Fibroblast of lung (primary cell): ENCODE data around the gene EXTL2. TPM values are rescaled to one million over a fixed set of nuclear protein-coding genes. Genes with fewer than 3 reads are reported as not detected.

Experiments
- DNase-seq, 2 donors: peaks; one replicate each; pipeline versions ENCODE4 v3.0.0 to v3.0.0-alpha.2; 2010; ENCODE audit warnings: low read depth in 2 of 2
- H2AFZ ChIP-seq: 2 replicates; pipeline ENCODE4 v1.5.1; 2012; ENCODE audit warnings: low read length, control low read depth, inconsistent platforms
- H3K27ac ChIP-seq: 2 replicates; pipeline ENCODE4 v1.5.1; 2011; ENCODE audit warnings: low read length, control low read depth; ENCODE audit not compliant: insufficient read depth
- H3K27me3 ChIP-seq: 2 replicates; pipeline ENCODE4 v1.5.1; 2011; ENCODE audit warnings: mild to moderate bottlenecking, low read length; ENCODE audit not compliant: control insufficient read depth, insufficient read depth
- H3K36me3 ChIP-seq: 2 replicates; pipeline ENCODE4 v1.5.1; 2011; ENCODE audit warnings: low read length; ENCODE audit not compliant: control insufficient read depth, insufficient read depth
- H3K4me1 ChIP-seq: 2 replicates; pipeline ENCODE4 v1.5.1; 2011; ENCODE audit warnings: low read length; ENCODE audit not compliant: control insufficient read depth, insufficient read depth; ENCODE audit errors: extremely low read depth
- H3K4me2 ChIP-seq: 2 replicates; pipeline ENCODE4 v1.5.1; 2011; ENCODE audit warnings: low read length, control low read depth; ENCODE audit not compliant: insufficient read depth; ENCODE audit errors: extremely low read depth
- H3K4me3 ChIP-seq, 4 experiments: fragments of 200-600 bp in 1 of 4; sonication (generic) in 1 of 4; replicated peaks in 1 of 4; 2 replicates each; pipeline ENCODE4 v1.5.1; 2011 to 2016; ENCODE audit warnings: low read length in 4 of 4, low read depth in 3 of 4, mild to moderate bottlenecking in 3 of 4, control low read depth in 2 of 4, inconsistent platforms in 1 of 4, mixed read lengths in 1 of 4; ENCODE audit not compliant: insufficient read depth in 1 of 4; ENCODE audit errors: control extremely low read depth in 1 of 4
- H3K79me2 ChIP-seq: 2 replicates; pipeline ENCODE4 v1.5.1; 2012; ENCODE audit warnings: mild to moderate bottlenecking, low read length, inconsistent platforms; ENCODE audit not compliant: control insufficient read depth, insufficient read depth
- H3K9ac ChIP-seq: 2 replicates; pipeline ENCODE4 v1.5.1; 2011; ENCODE audit warnings: mild to moderate bottlenecking, low read length, control low read depth; ENCODE audit not compliant: insufficient read depth
- H3K9me3 ChIP-seq: 2 replicates; pipeline ENCODE4 v1.5.1; 2012; ENCODE audit warnings: low read depth, low read length; ENCODE audit not compliant: control insufficient read depth, insufficient read depth
- H4K20me1 ChIP-seq: 2 replicates; pipeline ENCODE4 v1.5.1; 2011; ENCODE audit warnings: low read length; ENCODE audit not compliant: control insufficient read depth, insufficient read depth; ENCODE audit errors: extremely low read depth
- CTCF ChIP-seq, 2 donors: IDR thresholded peaks in 1 of 2; conservative IDR thresholded peaks in 1 of 2; 1 replicate in 1 of 2; 2 replicates in 1 of 2; pipeline ENCODE4 v1.5.1; 2011 to 2012; ENCODE audit warnings: low read length in 2 of 2, control low read depth in 1 of 2, inconsistent platforms in 1 of 2, low read depth in 1 of 2, mild to moderate bottlenecking in 1 of 2
- EZH2 ChIP-seq: IDR thresholded peaks from 2 replicates; pipeline ENCODE4 v1.5.1; 2012; ENCODE audit warnings: low read length, control low read depth, mild to moderate bottlenecking; ENCODE audit errors: missing control alignments
- polyA plus RNA-seq, 2 donors: library from polyadenylated mRNA; depleted of rRNA in 1 of 2; stranded (reverse) in 1 of 2; unstranded in 1 of 2; fragments of >200 nt; gene quantifications; 2 replicates each; pipeline ENCODE4 v1.2.1, GENCODE V29; 2011 to 2012; ENCODE audit warnings: missing spikeins in 1 of 2
- total RNA-seq: library from RNA; depleted of rRNA; stranded (reverse); fragments of >200 nt; gene quantifications from 2 replicates; pipeline ENCODE4 v1.2.1, GENCODE V29; 2014

EXTL2 gene
- total and polyA plus RNA-seq, 2 donors (not counting 1 experiment from before 2014, with no cell fraction given): 22.1 to 43.7 TPM

DNA sequence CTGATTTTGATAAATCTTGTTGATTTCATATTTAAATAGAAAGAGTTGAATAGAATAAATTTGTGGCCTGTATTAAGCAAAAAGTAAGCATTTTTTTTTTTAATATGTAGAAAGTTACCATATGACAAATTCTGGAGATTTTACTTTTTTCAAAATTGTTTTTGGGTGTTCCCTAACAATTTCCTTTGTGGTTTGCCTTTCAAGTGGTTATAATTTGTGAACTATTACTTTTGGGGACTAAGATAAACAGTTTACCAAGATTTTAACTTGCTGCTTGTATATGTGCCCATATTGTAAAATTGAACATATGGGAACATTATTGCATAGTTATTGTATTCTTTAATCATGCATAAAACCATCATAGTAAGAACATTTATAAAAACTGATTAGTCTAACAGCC, 35.9 kb upstream of the EXTL2 start:
- no peak for DNase-seq
- no peak overlapping the region for H3K27ac ChIP-seq
- TF ChIP-seq CTCF (conservative IDR thresholded peaks at IDR 0.05 in 1 of 2, IDR thresholded peaks at IDR 0.05 in 1 of 2; ENCODE audit: low read depth in 1 of 2, low read length in 2 of 2): no peak
- no peak for TF ChIP-seq EZH2
- H3K4me2 ChIP-seq: no peak overlapping the region
- no peaks in the 10 kb centered on the region for H3K9me3 ChIP-seq
- H4K20me1 ChIP-seq: no peaks in the 10 kb centered on the region
- no peaks in the 10 kb centered on the region for H3K27me3 ChIP-seq
- no peaks in the 10 kb centered on the region for H3K4me1 ChIP-seq
- no peak overlapping the region for H3K4me3 ChIP-seq
- no peaks in the 10 kb centered on the region for H3K36me3 ChIP-seq
- H3K9ac ChIP-seq: no peak overlapping the region
- H2AFZ ChIP-seq: no peak overlapping the region
- no peaks in the 10 kb centered on the region for H3K79me2 ChIP-seq

- no peak overlapping the region for H3K9ac ChIP-seq
- H3K4me2 ChIP-seq: no peak overlapping the region
- DNase-seq: no peak
- no peaks in the 10 kb centered on the region for H4K20me1 ChIP-seq
- no peak for TF ChIP-seq EZH2
- peak in 1 of 2 donors; percentile 8 for TF ChIP-seq CTCF (conservative IDR thresholded peaks at IDR 0.05 in 1 of 2, IDR thresholded peaks at IDR 0.05 in 1 of 2; ENCODE audit: low read depth in 1 of 2, low read length in 2 of 2)
- H3K79me2 ChIP-seq: no peaks in the 10 kb centered on the region
- H3K36me3 ChIP-seq: peaks cover 3% of the 10 kb centered on the region
- no peaks in the 10 kb centered on the region for H3K27me3 ChIP-seq
- no peak overlapping the region for H2AFZ ChIP-seq
- no peaks in the 10 kb centered on the region for H3K4me1 ChIP-seq
- no peaks in the 10 kb centered on the region for H3K9me3 ChIP-seq
- H3K4me3 ChIP-seq: no peak overlapping the region
- H3K27ac ChIP-seq: no peak overlapping the region
Observed at GRCh38 chr1:100928128-100928527, 33.5 kb upstream of the EXTL2 start.

DNA sequence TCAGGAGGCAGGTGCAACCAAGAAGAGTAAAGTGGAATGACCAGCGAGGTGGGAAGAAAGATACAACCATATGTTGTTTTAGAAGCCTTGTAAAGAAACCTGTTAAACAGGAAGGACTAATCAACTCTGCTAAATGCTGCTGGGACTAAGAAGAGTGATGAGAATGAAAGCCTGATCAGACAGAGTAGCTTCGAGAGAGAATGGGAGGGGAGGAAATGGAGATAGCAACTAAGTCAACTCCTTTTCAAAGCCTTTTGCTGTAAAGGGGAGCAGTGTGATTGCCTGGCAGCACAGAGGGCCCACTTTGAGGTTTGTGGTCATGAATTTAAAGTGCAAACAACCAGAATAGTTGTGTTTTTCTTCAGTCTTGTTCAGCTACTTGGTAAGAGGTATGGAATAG, 32.6 kb upstream of the EXTL2 start:
- H3K36me3 ChIP-seq: peaks cover 3% of the 10 kb centered on the region
- no peak overlapping the region for H3K27ac ChIP-seq

More for the DNA sequence above, 32.6 kb upstream of the EXTL2 start:
- Histone ChIP-seq H3K9me3 (no peaks in the 10 kb centered on the region), H3K4me3 (no peak overlapping the region), H3K9ac (no peak overlapping the region), H3K4me2 (no peak overlapping the region), H2AFZ (no peak overlapping the region), H3K27me3 (no peaks in the 10 kb centered on the region), H3K79me2 (no peaks in the 10 kb centered on the region), H4K20me1 (no peaks in the 10 kb centered on the region), H3K4me1 (no peaks in the 10 kb centered on the region)
- no peak for DNase-seq
- no peak for TF ChIP-seq EZH2
